Activated T-cell treated with anti-CD3 and anti-CD28 coated beads for 4 hours (primary cell): ENCODE results near the gene MITD1.
"Not testable (repeated sequence)": the region's sequence is repeated elsewhere in the genome, so short reads cannot be mapped to it uniquely, and the experiment has no call there.

Source experiments
- DNase-seq: peaks from one replicate; pipeline ENCODE4 v3.0.0-alpha.2; 2020

Gene MITD1

GRCh38 chr2:99180755-99181623 lies at the start of gene MITD1, which contains the start of gene MRPL30:
Gene MITD1 (minus strand): TSS chr2:99181058. CDS start chr2:99180981, 77 bp downstream.
Gene MRPL30 (plus strand): TSS chr2:99181184. CDS start chr2:99186204, 5,020 bp downstream.
- DNase-seq: peak; percentile 80

GRCh38 chr2:99217929-99218501 lies 37.2 kb upstream of the MITD1 start:
- DNase-seq: no peak

- DNase-seq: no peak
These were observed 35.2 kb upstream of the MITD1 start for GRCh38 chr2:99216096-99216495.

- no peak for DNase-seq
These were observed 24.6 kb upstream of the MITD1 start for GRCh38 chr2:99205491-99205890.

GRCh38 chr2:99201959-99202678 lies 21.3 kb upstream of the MITD1 start:
- DNase-seq: no peak

- no peak for DNase-seq
These were observed 19.4 kb upstream of the MITD1 start for GRCh38 chr2:99200076-99200800.

- DNase-seq: no peak
These were observed 17.4 kb upstream of the MITD1 start for GRCh38 chr2:99198103-99198841.

- DNase-seq: not testable (repeated sequence)
These were observed 11.5 kb upstream of the MITD1 start for GRCh38 chr2:99192364-99192763.

GRCh38 chr2:99190548-99190947 lies 9.7 kb upstream of the MITD1 start:
- no peak for DNase-seq

GRCh38 chr2:99188357-99188756 lies 7.5 kb upstream of the MITD1 start:
- no peak for DNase-seq

- no peak for DNase-seq
These were observed 6.2 kb upstream of the MITD1 start for GRCh38 chr2:99187011-99187410.

GRCh38 chr2:99184811-99185210 lies 4.0 kb upstream of the MITD1 start:
- DNase-seq: no peak

- DNase-seq: no peak
These were observed 2.2 kb upstream of the MITD1 start for GRCh38 chr2:99183025-99183424.

- DNase-seq: no peak
These were observed 754 bp upstream of the MITD1 start for GRCh38 chr2:99181624-99182000.

GRCh38 chr2:99171377-99172140 lies 9.3 kb downstream of the MITD1 start:
- DNase-seq: no peak

GRCh38 chr2:99169534-99169933 lies 11.3 kb downstream of the MITD1 start:
- DNase-seq: no peak

GRCh38 chr2:99166218-99166617 lies 14.6 kb downstream of the MITD1 start:
- no peak for DNase-seq

- DNase-seq: no peak
These were observed 21.3 kb downstream of the MITD1 start for GRCh38 chr2:99159594-99159993.

GRCh38 chr2:99158599-99158998 lies 22.3 kb downstream of the MITD1 start:
- no peak for DNase-seq

GRCh38 chr2:99156891-99157290 lies 24.0 kb downstream of the MITD1 start:
- DNase-seq: no peak
